NCI-H2196 (cell line): ENCODE results near the gene ZSWIM1.
A peak's percentile ranks its signal among the peaks of the same experiment; 100 is the strongest.
"Not testable (repeated sequence)": the region's sequence is repeated elsewhere in the genome, so short reads cannot be mapped to it uniquely, and the experiment has no call there.

Experiments used
- DNase-seq: peaks from one replicate; lab custom pipeline; 2025; ENCODE audit not compliant: unreplicated experiment; lab: John Stamatoyannopoulos, UW

ZSWIM1 gene

GRCh38 chr20:45853484-45853883 lies 27.5 kb upstream of the ZSWIM1 start:
- DNase-seq, result no peak

GRCh38 chr20:45857114-45857881 lies 23.7 kb upstream of the ZSWIM1 start, which contains the start of the genes ACOT8 and ZSWIM3:
Gene ACOT8, minus strand, starts transcription at chr20:45857392. Its CDS starts 77 bp downstream, at chr20:45857315.
Gene ZSWIM3, plus strand, starts transcription at chr20:45857614. Its CDS starts 212 bp downstream, at chr20:45857826.
- DNase-seq, result peak; percentile 100

GRCh38 chr20:45857882-45858216 lies 23.2 kb upstream of the ZSWIM1 start:
- no peak for DNase-seq

- no peak for DNase-seq
Observed at GRCh38 chr20:45859916-45860315, 21.1 kb upstream of the ZSWIM1 start.

- no peak for DNase-seq
Observed at GRCh38 chr20:45860560-45861220, 20.3 kb upstream of the ZSWIM1 start.

GRCh38 chr20:45861221-45862075 lies 19.6 kb upstream of the ZSWIM1 start:
- peak; percentile 23 for DNase-seq

- DNase-seq, result no peak
Observed at GRCh38 chr20:45863543-45864470, 17.2 kb upstream of the ZSWIM1 start.

- no peak for DNase-seq
Observed at GRCh38 chr20:45866454-45866853, 14.6 kb upstream of the ZSWIM1 start.

- DNase-seq, result no peak
Observed at GRCh38 chr20:45867136-45867818, 13.8 kb upstream of the ZSWIM1 start.

GRCh38 chr20:45867819-45868176 lies 13.2 kb upstream of the ZSWIM1 start:
- no peak for DNase-seq

- DNase-seq, result no peak
Observed at GRCh38 chr20:45872626-45873025, 8.4 kb upstream of the ZSWIM1 start.

- no peak for DNase-seq
Observed at GRCh38 chr20:45873409-45874103, 7.5 kb upstream of the ZSWIM1 start.

GRCh38 chr20:45874104-45874481 lies 6.9 kb upstream of the ZSWIM1 start:
- DNase-seq, result not testable (repeated sequence)

GRCh38 chr20:45874576-45874975 lies 6.5 kb upstream of the ZSWIM1 start:
- no peak for DNase-seq

- no peak for DNase-seq
Observed at GRCh38 chr20:45878076-45878761, 2.8 kb upstream of the ZSWIM1 start.

- DNase-seq, result no peak
Observed at GRCh38 chr20:45882469-45883099, 1.6 kb downstream of the ZSWIM1 start.

GRCh38 chr20:45883100-45883469 lies 2.1 kb downstream of the ZSWIM1 start:
- DNase-seq, result no peak

GRCh38 chr20:45886590-45887345 lies 5.7 kb downstream of the ZSWIM1 start:
- no peak for DNase-seq
